ENCODE results near the gene BCL10.

Gene BCL10

DNA sequence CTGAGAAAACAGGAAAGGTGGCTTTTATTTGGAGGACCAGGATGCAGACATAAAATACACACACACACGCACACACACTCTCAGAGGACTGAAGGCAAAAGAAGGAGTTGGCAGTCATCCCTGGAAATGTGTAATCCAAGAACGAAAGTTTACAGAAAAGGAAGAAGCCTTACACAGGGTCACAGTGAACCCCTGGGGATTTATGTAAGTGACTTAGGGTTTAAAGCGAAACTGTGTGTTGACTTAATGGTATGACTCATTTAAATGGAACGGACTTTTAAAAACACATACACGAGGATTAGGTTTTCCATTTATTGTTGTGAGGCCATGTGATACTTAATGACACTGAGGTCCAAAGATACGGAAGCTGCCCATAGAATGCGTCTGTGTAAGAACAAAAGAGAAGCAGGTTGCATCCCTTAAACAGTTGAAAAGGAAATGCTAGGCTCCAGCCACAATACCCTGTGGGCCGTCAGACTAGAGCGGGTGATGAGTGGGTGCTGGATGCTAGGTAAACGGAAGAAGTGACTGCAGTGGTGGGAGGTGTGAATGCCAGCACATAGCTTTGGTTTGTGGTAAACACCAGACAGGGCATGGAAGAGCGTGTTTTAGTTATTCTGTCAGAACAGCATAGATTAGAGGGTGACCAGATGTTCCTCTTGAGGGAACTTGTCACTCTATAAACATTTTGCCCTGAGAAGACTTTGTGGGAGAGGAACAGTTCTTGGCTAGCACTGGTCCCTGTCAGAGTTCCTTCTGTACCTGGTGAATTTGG is 21.6 kb upstream of the BCL10 start:
- peak; percentile 68 to 77 for DNase-seq

DNA sequence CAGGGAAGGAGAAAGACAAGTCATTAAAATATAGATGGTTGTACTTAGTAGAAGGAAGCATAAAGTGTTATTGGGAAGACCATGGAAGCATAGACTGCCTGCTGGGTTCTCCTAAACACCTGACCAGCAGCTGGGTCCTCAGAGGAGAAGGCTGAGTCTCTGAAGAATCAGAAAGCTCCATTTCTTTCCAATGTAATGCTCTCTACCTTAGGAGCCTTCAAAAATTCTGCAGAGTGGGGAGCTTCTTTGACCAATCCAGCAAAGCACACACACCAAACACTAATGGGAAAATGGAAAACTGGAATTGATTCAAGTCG is 21.1 kb upstream of the BCL10 start:
- DNase-seq: no peak

DNA sequence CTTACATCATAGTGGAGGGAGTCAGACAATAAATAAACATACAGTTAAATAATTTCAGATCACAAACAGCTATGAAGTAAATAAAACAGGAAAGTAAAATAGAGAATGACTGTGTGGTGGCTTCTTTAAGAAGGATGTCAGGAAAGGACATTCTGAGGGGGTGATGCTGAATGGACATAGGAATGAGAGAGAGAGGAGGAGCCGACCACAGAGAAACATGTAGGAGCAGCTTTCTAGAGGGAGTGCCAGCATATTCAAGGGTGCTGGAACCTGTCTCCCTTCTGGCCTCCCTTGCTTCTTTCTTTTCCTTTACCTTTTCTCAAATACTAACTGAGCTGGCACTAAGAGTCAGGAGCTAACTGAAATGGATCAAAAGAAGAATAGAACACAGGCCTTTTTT is 20.5 kb upstream of the BCL10 start:
- no peak for DNase-seq

DNA sequence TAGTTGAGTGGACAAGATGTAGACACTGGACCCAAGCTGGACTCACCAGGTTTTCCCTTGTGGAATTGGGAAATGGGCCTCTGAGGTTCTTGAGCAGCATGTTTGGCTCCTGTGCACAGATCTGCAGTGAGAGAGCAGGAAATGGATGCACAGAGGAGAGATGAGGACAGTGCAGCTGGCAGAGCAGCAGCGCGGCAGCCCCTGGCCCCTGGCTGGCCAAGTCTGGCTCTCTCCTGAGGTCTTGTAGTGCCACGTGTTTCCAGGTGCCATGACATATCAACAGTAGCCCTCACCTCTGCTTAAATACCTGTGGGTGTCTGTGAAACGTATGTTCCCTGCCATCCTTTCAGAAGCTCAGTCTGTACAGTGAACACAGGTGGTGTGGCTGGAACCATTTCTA is 19.2 kb upstream of the BCL10 start:
- no peak for DNase-seq

DNA sequence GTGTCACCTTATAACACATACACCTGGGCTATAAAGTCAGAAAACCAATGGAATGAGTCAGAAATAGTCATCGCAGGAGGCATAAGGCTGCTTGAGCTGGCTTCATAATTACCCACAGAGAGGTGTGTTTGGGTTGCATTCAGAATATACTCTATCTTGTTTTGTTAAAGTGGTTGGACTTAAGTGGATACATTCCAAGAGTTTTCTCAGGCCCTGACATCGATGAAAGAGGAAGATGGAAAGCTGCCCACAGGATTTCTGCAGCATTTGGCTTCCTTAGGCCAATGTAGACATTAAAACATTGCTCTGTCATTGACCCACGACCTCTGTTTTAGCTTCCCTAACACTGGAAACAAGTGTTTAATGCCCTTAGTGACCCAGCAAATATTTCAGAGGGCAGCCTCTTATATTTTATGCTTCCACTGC is 18.6 kb upstream of the BCL10 start:
- DNase-seq: no peak

DNA sequence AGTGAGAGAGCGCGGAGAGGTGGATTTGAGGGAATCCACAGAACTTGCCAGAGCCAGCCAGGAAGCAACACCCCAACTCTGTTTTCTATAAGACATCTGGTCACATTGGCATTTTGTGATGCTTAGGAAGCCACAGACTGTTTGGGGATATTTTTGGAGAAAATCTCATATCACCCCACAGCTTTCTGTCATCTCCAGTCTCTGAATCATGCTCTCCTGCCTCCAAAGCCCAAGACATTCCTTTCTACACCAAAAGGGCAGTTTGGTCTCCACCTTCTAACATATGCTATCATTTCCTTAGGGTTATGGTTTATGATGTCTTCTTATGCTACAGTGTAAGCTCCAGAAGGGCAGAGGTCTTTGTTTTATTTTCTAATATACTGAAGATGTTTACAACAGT is 14.4 kb upstream of the BCL10 start:
- DNase-seq: no peak

DNA sequence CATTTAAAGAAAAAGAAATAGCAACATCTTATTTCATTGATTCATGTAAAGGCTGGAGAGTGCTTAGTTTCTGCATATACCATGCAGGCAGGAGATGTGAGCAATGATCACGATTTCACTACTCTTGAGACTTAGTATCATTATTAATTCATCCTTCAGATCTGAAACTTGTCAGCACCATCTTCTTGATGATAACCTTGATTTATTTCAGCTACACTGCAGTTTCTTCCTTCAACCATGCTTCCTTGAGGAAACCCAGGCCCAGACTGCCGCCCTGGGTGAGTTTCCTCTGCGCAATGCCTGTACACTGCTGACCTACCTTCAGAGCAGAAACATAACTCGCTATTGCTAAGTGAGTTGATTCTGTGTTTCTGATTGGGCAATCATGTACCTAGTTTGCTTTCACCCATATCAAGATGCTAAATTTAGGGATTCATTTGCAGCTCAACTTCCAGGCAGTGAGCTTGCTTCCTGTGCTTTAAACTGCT is 13.5 kb upstream of the BCL10 start:
- DNase-seq: no peak

DNA sequence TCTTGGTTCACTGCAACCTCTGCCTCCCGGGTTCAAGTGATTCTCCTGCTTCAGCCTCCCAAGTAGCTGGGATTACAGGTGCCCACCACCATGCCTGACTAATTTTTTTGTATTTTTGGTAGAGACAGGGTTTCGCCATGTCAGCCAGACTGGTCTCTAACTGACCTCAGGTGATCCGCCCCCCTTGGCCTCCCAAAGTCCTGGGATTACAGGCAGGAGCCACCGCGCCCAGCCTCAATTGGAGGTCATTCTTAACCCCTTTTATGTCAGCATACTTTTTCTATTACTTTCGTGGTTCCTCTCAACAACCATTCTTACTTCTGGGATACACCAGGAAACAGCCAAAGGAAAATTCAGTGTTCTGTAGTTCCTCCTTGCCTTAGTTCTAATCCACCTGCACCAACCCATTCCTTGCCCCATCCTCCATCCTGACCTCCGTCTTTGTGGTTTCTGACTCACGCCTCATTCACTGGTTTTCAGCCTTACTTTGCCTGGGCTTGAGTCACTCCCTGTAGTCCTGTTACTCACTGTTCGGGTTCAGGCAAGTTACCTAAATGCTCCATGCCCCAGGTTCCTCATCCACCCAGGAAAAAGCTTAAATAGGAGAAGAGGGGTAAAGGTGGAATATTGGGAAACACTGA is 12.9 kb upstream of the BCL10 start:
- DNase-seq: peak; percentile 23 to 35

DNA sequence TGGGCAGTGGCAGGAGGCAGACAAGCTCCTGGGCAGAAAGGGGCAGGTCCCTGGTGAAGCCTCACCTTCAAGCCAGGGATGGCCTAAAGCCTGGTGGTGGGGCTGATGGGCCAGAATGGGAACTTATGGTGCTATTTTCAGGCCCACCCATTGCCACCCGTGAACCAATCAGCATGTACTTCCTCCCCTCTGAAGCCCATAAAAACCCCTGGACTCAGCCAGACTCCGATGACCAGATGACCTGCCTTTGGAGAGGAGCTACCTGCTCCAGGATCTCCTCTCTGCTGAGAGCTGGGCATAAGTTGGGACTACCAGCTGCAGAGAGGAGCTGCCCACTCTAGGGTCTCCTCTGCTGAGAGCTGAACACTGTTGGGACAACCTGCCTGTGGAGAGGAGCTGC is 7.8 kb upstream of the BCL10 start:
- DNase-seq: no peak

DNA sequence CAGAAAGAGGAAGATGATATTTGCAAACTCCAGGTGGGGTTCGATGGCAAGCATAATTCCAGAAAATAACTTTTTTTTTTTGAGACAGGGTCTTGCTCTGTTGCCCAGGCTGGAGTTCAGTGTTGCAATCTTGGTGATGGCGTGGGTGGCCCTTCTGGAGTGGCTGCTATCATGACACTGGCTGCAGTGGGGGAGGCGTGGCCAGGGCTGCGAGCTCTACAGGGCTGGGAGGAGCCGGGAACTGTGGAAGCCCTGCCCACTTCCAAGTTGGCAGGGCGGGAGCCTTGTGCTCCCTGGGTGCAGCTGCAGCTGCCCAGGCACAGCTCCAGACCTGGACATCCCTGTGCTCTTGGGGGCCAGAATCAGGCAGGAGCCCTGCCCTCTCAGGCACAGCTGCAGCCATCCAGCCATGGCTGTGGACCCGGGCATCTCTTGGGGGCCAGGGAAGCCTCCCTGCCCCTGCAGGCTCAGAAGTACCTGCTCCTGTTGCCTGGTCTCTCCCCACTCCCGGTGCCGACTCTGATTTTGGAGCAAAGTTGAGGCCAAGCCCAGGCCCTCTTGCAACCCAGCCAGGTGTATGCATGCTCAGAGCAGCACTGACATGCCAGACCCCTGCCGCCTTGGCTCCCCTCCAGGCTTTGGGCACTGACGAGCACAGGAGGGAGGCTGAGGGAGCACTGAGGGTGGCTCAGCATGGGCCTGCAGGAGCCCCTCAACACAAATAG is 7.2 kb upstream of the BCL10 start:
- DNase-seq: no peak

DNA sequence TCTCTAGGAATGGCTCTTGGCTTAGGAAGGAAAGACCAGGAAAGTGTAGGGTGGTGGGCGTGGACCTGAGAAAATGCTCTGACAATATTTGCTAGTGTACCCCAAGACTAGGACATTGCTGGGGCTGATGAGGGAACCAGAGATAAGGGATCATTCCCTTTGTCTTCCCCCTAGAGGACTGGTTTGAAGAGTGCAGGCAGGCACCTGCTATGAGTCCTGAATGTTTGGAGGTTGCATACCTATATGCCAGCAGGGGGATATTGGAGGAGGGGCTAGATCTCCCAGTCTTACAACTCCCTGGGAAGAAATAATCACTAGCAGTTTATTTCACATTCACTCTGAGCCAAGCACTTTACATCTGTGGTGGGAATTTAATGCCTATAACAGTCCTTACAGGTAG is 6.0 kb upstream of the BCL10 start:
- DNase-seq: no peak

DNA sequence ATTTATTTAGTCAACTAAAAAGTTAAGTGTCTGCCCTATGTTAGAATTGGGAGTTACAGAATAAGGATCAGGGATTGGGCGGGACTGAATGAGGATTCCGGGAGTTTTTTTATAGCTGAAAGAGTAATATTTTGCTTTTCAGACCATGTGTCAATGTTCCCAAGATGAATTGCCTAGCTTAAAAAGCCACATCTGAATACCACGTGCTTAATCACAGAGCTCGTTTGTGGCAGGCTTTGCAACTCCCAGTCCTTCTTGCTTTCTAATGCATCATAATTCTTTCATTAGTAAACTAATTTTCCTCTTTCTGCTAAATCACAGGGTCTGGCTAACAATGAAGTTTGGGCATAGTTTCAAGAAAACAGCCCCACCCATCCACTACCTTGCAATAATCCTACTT is 4.2 kb upstream of the BCL10 start:
- no peak for DNase-seq

DNA sequence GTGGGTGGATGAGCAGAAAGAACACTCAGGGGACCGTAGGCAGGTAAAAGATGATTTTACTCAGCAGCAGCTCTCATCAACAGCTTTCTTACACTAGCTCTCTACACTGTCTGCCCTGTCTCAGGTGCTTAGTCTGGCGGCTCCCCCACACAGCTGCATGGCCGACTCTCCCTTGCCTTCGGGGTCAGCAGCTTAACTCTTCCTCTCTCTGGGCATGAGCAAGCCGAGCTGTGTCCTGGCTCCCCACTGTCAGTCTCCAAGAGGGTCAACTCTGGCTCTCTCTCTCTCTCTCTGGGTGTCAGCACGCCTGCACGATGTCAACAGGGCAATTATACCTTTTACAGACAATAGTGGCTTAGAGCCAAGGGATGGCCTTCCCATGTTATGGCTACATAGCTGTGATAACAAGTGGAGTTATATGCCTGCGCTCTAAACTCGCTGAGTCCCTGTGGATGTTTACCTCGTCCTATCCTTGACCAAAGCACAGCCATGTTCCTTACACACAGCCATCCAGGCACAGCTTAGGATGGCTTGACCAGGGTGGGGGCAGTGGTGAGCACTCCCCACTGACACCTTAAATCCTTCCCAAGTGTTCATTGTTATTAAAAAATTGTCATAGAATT is 3.1 kb upstream of the BCL10 start:
- DNase-seq: no peak

DNA sequence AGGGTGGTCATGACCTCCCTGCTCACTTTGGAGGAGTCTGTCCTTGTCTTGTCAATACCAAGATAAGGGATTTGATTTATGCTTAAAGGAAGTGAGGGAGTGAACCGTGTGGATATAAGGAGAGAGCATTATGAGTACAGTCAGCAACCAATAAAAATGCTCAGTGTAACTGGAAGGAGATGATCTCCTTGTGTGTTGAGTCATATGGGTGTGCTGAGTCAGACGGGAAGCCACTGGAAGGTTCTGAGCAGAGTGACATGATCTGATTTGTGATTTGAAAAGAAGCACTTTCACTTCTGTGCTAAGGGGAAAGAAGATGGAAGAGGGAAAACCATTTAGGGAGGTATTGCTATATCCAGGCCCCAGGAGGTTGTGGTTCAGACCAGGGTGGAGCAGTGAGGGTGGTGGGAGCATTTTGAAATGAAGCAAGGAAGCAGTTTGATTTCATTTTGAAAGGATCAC is 2.5 kb upstream of the BCL10 start:
- peak; percentile 40 to 46 for DNase-seq

DNA sequence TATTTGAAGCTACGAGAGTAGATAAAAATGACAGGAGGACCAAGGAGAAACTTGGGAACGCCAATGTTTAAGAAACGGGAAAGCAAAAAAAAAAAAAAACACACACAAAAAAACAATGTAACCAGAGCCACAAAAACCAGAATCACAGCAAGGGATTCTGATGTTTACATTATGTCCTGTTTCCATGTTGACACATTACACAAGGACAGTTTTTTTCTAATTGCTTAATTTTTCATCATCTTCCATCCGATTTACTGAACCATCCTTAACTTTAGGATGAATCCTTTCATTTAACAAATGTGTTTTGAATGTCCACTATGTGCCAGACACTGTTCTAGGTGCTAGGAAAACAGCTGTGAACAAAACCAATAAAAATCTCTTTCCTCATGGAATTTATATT is 1.4 kb upstream of the BCL10 start:
- no peak for DNase-seq

DNA sequence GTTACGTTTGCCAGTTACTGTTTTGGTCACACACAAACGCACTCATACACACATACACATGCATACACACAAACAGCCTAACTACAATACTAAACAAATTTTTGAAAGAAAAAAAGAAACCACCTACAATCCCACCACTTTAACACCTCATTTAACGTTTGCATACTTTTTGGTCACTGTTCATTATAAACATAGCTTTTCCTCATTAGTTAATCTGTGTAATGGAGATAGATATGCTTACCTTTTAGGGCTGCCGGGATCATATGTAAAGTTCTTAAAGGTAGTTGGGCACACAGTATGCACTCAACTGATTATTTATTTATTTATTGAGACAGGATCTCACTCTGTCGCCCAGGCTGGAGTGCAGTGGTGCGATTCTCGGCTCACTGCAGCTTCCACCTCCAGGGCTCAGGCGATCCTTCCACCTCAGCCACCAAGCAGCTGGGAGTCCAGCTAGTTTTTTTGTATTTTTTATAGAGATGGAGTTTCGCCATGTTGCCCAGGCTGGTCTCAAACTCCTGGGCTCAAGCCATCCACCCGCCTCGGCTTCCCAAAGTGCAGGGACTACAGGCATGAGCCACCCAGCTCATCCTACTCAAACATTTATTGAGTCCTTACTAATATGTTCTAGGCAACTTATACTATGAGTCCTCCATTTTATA is 677 bp upstream of the BCL10 start:
- DNase-seq: no peak

DNA sequence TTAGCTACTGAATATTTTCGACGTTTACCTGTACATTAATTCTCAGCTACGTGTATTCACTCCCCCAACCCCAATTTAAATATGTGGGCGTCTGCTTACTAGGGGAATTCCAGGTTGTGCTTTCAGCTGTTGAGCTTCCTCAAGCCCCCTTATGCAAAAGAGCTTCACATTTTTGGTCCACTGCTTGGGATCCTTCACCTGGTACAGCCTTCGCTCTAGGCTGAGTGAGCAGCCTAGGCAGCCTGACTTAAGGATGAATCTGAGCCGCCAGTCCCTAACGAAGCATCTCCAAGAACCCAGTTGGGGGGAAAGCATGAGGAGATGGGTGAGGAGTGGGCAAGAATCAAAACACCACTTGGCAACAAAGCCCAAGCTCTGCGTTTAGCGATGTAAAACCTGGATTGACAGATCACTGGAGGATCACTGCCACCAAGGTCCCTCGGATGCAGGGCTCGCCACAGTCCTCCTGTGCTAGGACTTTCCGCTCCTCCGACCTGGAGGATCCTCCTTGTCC is 674 bp downstream of the BCL10 start:
- peak in 1 of 2 donors; percentile 37 for DNase-seq

DNA sequence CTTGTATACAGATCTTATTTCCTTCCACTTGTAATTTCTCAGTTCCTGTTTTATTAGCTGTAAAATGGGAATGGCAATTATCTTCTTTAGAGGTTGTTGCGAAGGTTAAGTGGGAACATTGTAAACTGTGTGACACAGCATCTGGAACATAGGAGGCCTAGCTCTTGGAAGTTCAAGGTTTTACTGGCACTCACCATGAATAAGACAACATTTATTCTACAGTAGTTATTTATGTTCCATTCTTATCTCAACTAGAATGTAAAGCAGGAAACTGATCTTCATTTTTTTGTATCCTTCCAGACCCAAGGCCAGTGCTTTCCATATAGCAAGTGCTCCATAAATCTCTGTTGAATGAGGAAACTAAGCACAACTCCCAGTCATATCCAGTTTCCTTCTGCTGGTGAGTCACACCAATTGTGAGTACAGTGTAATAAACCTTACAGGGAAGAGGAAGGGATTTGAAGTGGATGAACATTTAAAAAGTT is 1.4 kb downstream of the BCL10 start:
- DNase-seq: no peak

DNA sequence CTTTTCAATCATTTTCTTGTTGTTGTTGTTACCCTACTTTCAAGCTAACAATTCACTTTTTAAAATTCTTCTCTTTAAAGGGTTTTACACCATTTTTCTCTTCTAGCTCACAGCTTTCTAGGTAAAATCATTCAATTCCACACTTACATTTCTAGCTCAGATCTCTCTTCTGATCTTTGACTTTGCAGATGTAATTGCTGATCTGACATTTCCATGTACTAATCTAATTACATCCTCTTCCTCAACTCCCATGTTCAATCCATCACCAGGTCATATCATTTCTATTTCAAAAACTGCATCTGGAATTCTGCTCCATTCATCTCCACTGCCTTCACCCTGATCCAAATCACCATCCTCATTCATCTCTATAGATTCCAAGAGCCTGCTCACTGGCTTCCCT is 3.0 kb downstream of the BCL10 start:
- DNase-seq: no peak

DNA sequence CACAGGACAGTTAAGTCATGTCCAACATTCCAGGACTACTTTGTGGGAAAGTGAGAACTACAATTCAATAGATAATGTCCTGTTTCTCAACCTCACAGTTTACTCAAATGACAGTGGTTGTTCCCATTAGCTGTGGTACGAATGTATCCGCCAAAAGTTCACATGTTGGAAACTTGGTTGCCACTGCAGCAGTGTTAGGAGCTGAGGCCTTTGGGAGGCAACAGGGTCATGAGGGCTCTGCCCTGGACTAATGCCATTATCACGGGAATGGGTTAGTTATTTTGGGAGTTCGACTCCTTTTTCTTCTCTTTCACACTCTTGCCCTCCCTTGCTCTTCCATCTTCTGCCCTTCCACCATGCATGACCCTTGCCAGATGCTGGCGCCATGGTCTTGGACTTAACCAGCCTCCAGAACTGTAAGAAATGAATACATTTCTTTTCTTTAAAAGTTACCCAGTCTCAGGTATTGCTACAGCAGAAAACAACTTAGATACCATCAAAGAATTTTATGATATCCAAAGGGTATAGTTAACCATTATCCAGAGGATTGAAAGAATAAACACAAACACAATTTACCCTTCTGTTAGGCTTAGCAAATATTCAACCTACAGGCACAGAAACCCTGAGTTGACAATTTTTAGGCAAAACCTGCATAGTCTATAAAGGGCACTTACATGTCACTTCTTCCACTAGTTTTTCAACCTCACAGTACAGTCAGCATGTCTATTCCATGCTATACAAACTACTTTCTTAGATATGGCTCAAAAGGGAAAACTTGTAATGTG is 7.4 kb downstream of the BCL10 start:
- no peak for DNase-seq

DNA sequence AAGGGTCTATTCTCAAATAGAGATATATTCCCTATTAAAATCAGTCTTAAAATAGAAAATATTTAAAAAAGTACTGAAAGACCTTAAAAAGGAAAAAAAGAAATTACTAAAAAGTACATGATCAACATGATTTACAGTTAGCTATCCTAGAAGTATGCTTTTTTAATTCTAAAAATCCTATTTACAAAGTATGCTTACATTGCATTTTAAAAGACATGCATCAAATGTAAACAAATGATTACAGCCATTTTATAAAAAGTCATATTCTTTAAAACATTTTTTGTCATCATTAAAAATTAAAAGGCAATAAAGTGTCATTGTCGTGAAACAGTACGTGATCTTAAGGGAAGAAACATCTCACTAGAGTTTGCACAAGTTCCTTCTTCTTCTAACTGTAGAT is 9.1 kb downstream of the BCL10 start:
- DNase-seq: no peak

DNA sequence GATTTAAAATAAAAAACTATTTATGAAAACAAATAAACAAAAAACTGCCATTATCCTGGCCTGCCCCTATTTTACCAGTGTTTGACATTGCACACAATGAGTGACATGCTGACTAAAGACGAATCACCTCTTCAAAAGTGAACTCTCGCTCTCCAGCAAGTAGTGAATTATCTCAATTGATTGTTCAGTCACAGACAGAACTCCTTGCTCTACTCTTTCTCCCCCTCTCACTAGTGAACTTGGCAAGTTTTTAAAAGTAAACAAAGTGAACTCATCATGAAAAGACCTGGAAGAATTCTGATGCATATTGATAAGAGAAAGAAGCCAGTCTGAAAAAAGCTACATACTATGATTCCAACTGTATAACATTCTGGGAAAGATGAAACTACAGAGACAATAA is 12.3 kb downstream of the BCL10 start:
- no peak for DNase-seq

All from stimulated activated CD4-positive, alpha-beta T cell treated with anti-CD3 and anti-CD28 coated beads, Interleukin-2, amount 100 ng/mL, for 24 hours (primary cell).